HepG2 (cell line): ENCODE data around the gene AKAP6. TPM values are rescaled to one million over a fixed set of nuclear protein-coding genes. Genes with fewer than 3 reads are reported as not detected.

Experiments used
- ATAC-seq: fragments of 200-7000 bp; cut with Tn5 transposase; 3 replicates; pipeline ENCODE4 v1.9.1; 2020; ENCODE audit warnings: mild to moderate bottlenecking, moderate library complexity
- BruUV-seq: library from RNA; stranded (reverse); fragments of 400-500 nt; replicated peaks from 2 replicates; lab custom pipeline; 2021; lab: Mats Ljungman, UMichigan
- CTCF ChIA-PET: fragments of 300-600 bp; formaldehyde crosslinking; extraction: SDS; loops from one replicate; lab custom pipeline; 2021; ENCODE audit warnings: low total read pairs, inconsistent platforms, low intra/inter-chr PET ratio; lab: Yijun Ruan, JAX
- POLR2A ChIA-PET: fragments of 350-600 bp; sonication (Branson Sonifier 250); formaldehyde crosslinking; loops from one replicate; lab custom pipeline; 2020; ENCODE audit warnings: antibody characterized with exemption, inconsistent platforms; lab: Yijun Ruan, JAX
- DNase-seq: peaks from one replicate; pipeline ENCODE4 v3.0.0-alpha.2; 2015; ENCODE audit warnings: low spot score
- FAIRE-seq: peaks from 3 replicates; lab custom pipeline; 2011; peaks lifted over from hg19 to GRCh38; lab: Jason Lieb, UNC
- H2AFZ ChIP-seq: one replicate; pipeline ENCODE4 v1.6.1; 2011; ENCODE audit warnings: low read length, inconsistent platforms
- H3K27ac ChIP-seq: fragments of 300-600 bp; 3 replicates; pipeline ENCODE4 v1.8.0; 2011; ENCODE audit warnings: mixed run types, mild to moderate bottlenecking, mixed read lengths, low read length, inconsistent platforms; ENCODE audit not compliant: insufficient read depth; ENCODE audit errors: extremely low read length
- H3K27me3 ChIP-seq, 2 experiments: fragments of 200-600 bp in 1 of 2; 2 replicates in 1 of 2; 3 replicates in 1 of 2; pipeline versions ENCODE4 v1.6.0 to v1.8.0; 2011; ENCODE audit warnings: low read length in 2 of 2, mild to moderate bottlenecking in 2 of 2, moderate library complexity in 2 of 2, inconsistent platforms in 1 of 2; ENCODE audit not compliant: insufficient read depth in 2 of 2, control insufficient read depth in 1 of 2
- H3K36me3 ChIP-seq, 2 experiments: fragments of 200-600 bp in 1 of 2; replicated peaks in 1 of 2; 2 replicates in 1 of 2; 3 replicates in 1 of 2; pipeline versions ENCODE4 v1.5.1 to v1.8.0; 2011; ENCODE audit warnings: low read length in 2 of 2, inconsistent platforms in 1 of 2; ENCODE audit not compliant: insufficient read depth in 2 of 2, control insufficient read depth in 1 of 2
- H3K4me1 ChIP-seq: 2 replicates; pipeline ENCODE4 v1.5.1; 2012; ENCODE audit warnings: low read length, inconsistent platforms; ENCODE audit not compliant: insufficient read depth
- H3K4me2 ChIP-seq: 2 replicates; pipeline ENCODE4 v1.6.0; 2011; ENCODE audit warnings: low read depth, low read length, inconsistent platforms
- H3K4me3 ChIP-seq, 3 experiments: fragments of 200-600 bp in 1 of 3; sonication (generic), shearing (Covaris generic) in 1 of 3; replicated peaks in 1 of 3; 2 replicates each; pipeline ENCODE4 v1.5.1; 2011 to 2016; ENCODE audit warnings: low read length in 3 of 3, inconsistent platforms in 2 of 3, low read depth in 2 of 3, mild to moderate bottlenecking in 2 of 3, control low read depth in 1 of 3, mixed read lengths in 1 of 3; ENCODE audit not compliant: insufficient read depth in 1 of 3
- H3K79me2 ChIP-seq: one replicate; pipeline ENCODE4 v1.6.1; 2011; ENCODE audit warnings: low read length, inconsistent platforms; ENCODE audit not compliant: insufficient read depth
- H3K9ac ChIP-seq: 2 replicates; pipeline ENCODE4 v1.6.0; 2011; ENCODE audit warnings: mild to moderate bottlenecking, low read depth, low read length, inconsistent platforms; ENCODE audit not compliant: insufficient read depth
- H3K9me3 ChIP-seq: 2 replicates; pipeline ENCODE4 v1.5.1; 2012; ENCODE audit warnings: mild to moderate bottlenecking, low read length
- H4K20me1 ChIP-seq: 2 replicates; pipeline ENCODE4 v1.6.0; 2011; ENCODE audit warnings: inconsistent platforms, mild to moderate bottlenecking, low read length, moderate library complexity; ENCODE audit not compliant: insufficient read depth
- BCL6 ChIP-seq: IDR thresholded peaks from 2 replicates; pipeline ENCODE4 v1.6.1; 2016; ENCODE audit warnings: missing genetic modification reagents, missing compliant biosample characterization
- HNRNPUL1 ChIP-seq: fragments of 200-400 bp; formaldehyde crosslinking; IDR thresholded peaks from 2 replicates; pipeline ENCODE4 v1.6.1; 2017; ENCODE audit warnings: low read depth, mild to moderate bottlenecking, low read length, moderate library complexity
- JUN ChIP-seq: sonication (generic); formaldehyde crosslinking; IDR thresholded peaks from 2 replicates; pipeline ENCODE4 v1.4.0; 2020; ENCODE audit warnings: mild to moderate bottlenecking, missing genetic modification reagents
- MAFK ChIP-seq, 2 experiments: IDR thresholded peaks in 1 of 2; conservative IDR thresholded peaks in 1 of 2; 2 replicates each; pipeline ENCODE4 v1.6.1; 2011; ENCODE audit warnings: improper control_type of control experiment in 2 of 2, low read length in 2 of 2
- NCOA5 ChIP-seq: sonication (generic); formaldehyde crosslinking; IDR thresholded peaks from 2 replicates; pipeline ENCODE4 v1.4.0; 2020; ENCODE audit warnings: missing genetic modification reagents
- NFKB2 ChIP-seq: sonication (generic); formaldehyde crosslinking; IDR thresholded peaks from 2 replicates; pipeline ENCODE4 v1.4.0; 2020; ENCODE audit warnings: missing genetic modification reagents, borderline replicate concordance
- POLR2A ChIP-seq, 2 experiments: IDR thresholded peaks; 2 replicates each; pipeline ENCODE4 v1.6.1; 2011; ENCODE audit warnings: low read depth in 2 of 2, low read length in 2 of 2, mild to moderate bottlenecking in 1 of 2, moderate library complexity in 1 of 2; ENCODE audit not compliant: insufficient read depth in 1 of 2
- ZFP36L1 ChIP-seq: sonication (generic); formaldehyde crosslinking; IDR thresholded peaks from 2 replicates; pipeline ENCODE4 v1.8.0; 2022; ENCODE audit warnings: mild to moderate bottlenecking, missing genetic modification reagents, moderate library complexity
- ZNF343 ChIP-seq: sonication (generic); formaldehyde crosslinking; IDR thresholded peaks from 2 replicates; pipeline ENCODE4 v1.4.0; 2020; ENCODE audit warnings: mild to moderate bottlenecking, missing genetic modification reagents
- WGBS: methylation state at CpG from one replicate; pipeline ENCODE4 v1.1.6; 2017; ENCODE audit warnings: low lambda C conversion rate; 5-methylcytosine and 5-hydroxymethylcytosine counted together
- in situ Hi-C: cut with HindIII; loops from 2 replicates; pipeline ENCODE4 v1.10.0; 2017; ENCODE audit warnings: low pct_unique_long_range_greater_than_20kb; ENCODE audit not compliant: extremely low pct_ligation_motif_present
- intact Hi-C: fragments of 100-400 bp; cut with micrococcal nuclease; formaldehyde crosslinking; loops from one replicate; pipeline ENCODE4 v1.10.0; 2022; ENCODE audit not compliant: unreplicated experiment
- polyA plus RNA-seq, 8 experiments: library from polyadenylated mRNA; depleted of rRNA in 3 of 8; stranded (reverse) in 7 of 8; unstranded in 1 of 8; fragments of >200 nt; fragmentation: Illumina TruSeq in 4 of 8; extraction: Trizol in 4 of 8; gene quantifications; 2 replicates each; pipeline versions ENCODE4 v1.2.1 to v1.2.3, GENCODE V29; 2011 to 2016; ENCODE audit warnings: low read depth in 4 of 8, missing spikeins in 1 of 8, mixed read lengths in 1 of 8; ENCODE audit not compliant: insufficient read depth in 1 of 8
- total RNA-seq, 5 experiments: library from RNA; depleted of rRNA; stranded (reverse); fragments of >200 nt; fragmentation: Illumina TruSeq; extraction: Trizol; gene quantifications; 2 replicates each; pipeline ENCODE4 v1.2.3, GENCODE V29; 2016; ENCODE audit warnings: low read depth in 1 of 5
- TF ChIP-seq, protein P1 (sequence below): sonication (generic); formaldehyde crosslinking; IDR thresholded peaks from 2 replicates; pipeline ENCODE4 v1.4.0; 2020; ENCODE audit warnings: missing genetic modification reagents, borderline replicate concordance
- TF ChIP-seq, protein P2 (sequence below): sonication (generic); formaldehyde crosslinking; IDR thresholded peaks from 2 replicates; pipeline ENCODE4 v1.4.0; 2020; ENCODE audit warnings: mild to moderate bottlenecking, missing genetic modification reagents
- TF ChIP-seq, protein P3 (sequence below): sonication (generic); formaldehyde crosslinking; IDR thresholded peaks from 2 replicates; pipeline ENCODE4 v1.5.1; 2020; ENCODE audit warnings: mild to moderate bottlenecking, missing genetic modification reagents
- TF ChIP-seq, protein P4 (sequence below): fragments of 450-650 bp; IDR thresholded peaks from 2 replicates; pipeline ENCODE4 v1.6.1; 2017
- TF ChIP-seq, protein P5 (sequence below): sonication (generic); formaldehyde crosslinking; conservative IDR thresholded peaks from 2 replicates; pipeline ENCODE4 v1.4.0; 2020; ENCODE audit warnings: missing genetic modification reagents

AKAP6 gene
- total and polyA plus RNA-seq, 2 of the 13 experiments (the other 11 are each of a cell fraction or from before 2014, with no cell fraction given) = 1.4 TPM

DNA sequence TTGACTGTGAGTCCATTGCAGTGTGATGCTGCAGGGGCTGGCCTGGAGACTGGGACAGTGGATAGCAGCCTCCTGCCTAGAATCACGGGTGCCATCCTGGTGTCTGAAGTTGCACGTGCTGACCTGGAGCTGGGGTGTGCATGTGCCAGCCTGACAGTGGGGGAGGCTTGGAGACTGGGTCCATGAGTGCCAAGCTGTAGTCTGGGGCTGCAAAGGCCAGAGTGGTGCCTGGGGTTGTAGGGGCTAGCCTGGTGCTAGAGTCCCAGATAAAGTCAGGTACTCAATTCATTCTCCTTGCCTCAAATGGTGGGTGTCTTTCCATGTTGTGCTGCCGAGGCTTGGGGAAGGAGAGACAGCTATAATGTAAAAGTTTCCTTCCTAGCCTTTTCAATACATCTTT is 427.7 kb downstream of the AKAP6 start:
- no peaks in the 10 kb centered on the region for H3K79me2 ChIP-seq
- intact Hi-C loops = no loop called here
- peaks cover 97% of the 10 kb centered on the region for H3K9me3 ChIP-seq
- DNase-seq = no peak
- H2AFZ ChIP-seq = no peak overlapping the region
- CTCF ChIA-PET = no interaction called here
- H3K4me3 ChIP-seq = no peak overlapping the region
- no peaks in the 10 kb centered on the region for H4K20me1 ChIP-seq
- no peak for TF ChIP-seq ZFP36L1
- TF ChIP-seq, protein P1, sequence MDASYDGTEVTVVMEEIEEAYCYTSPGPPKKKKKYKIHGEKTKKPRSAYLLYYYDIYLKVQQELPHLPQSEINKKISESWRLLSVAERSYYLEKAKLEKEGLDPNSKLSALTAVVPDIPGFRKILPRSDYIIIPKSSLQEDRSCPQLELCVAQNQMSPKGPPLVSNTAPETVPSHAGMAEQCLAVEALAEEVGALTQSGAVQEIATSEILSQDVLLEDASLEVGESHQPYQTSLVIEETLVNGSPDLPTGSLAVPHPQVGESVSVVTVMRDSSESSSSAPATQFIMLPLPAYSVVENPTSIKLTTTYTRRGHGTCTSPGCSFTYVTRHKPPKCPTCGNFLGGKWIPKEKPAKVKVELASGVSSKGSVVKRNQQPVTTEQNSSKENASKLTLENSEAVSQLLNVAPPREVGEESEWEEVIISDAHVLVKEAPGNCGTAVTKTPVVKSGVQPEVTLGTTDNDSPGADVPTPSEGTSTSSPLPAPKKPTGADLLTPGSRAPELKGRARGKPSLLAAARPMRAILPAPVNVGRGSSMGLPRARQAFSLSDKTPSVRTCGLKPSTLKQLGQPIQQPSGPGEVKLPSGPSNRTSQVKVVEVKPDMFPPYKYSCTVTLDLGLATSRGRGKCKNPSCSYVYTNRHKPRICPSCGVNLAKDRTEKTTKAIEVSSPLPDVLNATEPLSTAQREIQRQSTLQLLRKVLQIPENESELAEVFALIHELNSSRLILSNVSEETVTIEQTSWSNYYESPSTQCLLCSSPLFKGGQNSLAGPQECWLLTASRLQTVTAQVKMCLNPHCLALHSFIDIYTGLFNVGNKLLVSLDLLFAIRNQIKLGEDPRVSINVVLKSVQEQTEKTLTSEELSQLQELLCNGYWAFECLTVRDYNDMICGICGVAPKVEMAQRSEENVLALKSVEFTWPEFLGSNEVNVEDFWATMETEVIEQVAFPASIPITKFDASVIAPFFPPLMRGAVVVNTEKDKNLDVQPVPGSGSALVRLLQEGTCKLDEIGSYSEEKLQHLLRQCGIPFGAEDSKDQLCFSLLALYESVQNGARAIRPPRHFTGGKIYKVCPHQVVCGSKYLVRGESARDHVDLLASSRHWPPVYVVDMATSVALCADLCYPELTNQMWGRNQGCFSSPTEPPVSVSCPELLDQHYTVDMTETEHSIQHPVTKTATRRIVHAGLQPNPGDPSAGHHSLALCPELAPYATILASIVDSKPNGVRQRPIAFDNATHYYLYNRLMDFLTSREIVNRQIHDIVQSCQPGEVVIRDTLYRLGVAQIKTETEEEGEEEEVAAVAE = no peak
- TF ChIP-seq, protein P2, sequence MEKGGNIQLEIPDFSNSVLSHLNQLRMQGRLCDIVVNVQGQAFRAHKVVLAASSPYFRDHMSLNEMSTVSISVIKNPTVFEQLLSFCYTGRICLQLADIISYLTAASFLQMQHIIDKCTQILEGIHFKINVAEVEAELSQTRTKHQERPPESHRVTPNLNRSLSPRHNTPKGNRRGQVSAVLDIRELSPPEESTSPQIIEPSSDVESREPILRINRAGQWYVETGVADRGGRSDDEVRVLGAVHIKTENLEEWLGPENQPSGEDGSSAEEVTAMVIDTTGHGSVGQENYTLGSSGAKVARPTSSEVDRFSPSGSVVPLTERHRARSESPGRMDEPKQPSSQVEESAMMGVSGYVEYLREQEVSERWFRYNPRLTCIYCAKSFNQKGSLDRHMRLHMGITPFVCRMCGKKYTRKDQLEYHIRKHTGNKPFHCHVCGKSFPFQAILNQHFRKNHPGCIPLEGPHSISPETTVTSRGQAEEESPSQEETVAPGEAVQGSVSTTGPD (CRISPR knock-in tag) = no peak
- TF ChIP-seq, protein P3, sequence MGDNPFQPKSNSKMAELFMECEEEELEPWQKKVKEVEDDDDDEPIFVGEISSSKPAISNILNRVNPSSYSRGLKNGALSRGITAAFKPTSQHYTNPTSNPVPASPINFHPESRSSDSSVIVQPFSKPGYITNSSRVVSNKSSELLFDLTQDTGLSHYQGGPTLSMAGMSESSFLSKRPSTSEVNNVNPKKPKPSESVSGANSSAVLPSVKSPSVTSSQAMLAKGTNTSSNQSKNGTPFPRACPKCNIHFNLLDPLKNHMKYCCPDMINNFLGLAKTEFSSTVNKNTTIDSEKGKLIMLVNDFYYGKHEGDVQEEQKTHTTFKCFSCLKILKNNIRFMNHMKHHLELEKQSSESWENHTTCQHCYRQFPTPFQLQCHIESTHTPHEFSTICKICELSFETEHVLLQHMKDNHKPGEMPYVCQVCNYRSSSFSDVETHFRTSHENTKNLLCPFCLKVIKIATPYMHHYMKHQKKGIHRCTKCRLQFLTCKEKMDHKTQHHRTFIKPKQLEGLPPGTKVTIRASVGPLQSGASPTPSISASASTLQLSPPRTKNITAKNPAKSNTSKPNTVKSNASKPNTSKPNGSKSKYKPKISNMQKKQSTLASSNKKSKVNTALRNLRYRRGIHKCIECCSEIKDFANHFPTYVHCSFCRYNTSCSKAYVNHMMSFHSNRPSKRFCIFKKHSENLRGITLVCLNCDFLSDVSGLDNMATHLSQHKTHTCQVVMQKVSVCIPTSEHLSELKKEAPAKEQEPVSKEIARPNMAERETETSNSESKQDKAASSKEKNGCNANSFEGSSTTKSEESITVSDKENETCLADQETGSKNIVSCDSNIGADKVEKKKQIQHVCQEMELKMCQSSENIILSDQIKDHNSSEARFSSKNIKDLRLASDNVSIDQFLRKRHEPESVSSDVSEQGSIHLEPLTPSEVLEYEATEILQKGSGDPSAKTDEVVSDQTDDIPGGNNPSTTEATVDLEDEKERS (CRISPR knock-in tag) = no peak
- no peak for TF ChIP-seq NCOA5 (CRISPR knock-in tag)
- no peak for TF ChIP-seq JUN
- no peak for TF ChIP-seq HNRNPUL1
- TF ChIP-seq BCL6 (CRISPR knock-in tag) = no peak
- TF ChIP-seq MAFK (conservative IDR thresholded peaks at IDR 0.05 in 1 of 2, IDR thresholded peaks at IDR 0.05 in 1 of 2; ENCODE audit: low read length in 2 of 2) = no peak
- TF ChIP-seq, protein P4, sequence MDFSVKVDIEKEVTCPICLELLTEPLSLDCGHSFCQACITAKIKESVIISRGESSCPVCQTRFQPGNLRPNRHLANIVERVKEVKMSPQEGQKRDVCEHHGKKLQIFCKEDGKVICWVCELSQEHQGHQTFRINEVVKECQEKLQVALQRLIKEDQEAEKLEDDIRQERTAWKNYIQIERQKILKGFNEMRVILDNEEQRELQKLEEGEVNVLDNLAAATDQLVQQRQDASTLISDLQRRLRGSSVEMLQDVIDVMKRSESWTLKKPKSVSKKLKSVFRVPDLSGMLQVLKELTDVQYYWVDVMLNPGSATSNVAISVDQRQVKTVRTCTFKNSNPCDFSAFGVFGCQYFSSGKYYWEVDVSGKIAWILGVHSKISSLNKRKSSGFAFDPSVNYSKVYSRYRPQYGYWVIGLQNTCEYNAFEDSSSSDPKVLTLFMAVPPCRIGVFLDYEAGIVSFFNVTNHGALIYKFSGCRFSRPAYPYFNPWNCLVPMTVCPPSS = no peak
- no peak for TF ChIP-seq POLR2A (IDR thresholded peaks at IDR 0.05; ENCODE audit: insufficient read depth in 1 of 2, low read depth in 2 of 2, low read length in 2 of 2)
- TF ChIP-seq ZNF343 (CRISPR knock-in tag) = no peak
- TF ChIP-seq NFKB2 (CRISPR knock-in tag) = no peak
- TF ChIP-seq, protein P5, sequence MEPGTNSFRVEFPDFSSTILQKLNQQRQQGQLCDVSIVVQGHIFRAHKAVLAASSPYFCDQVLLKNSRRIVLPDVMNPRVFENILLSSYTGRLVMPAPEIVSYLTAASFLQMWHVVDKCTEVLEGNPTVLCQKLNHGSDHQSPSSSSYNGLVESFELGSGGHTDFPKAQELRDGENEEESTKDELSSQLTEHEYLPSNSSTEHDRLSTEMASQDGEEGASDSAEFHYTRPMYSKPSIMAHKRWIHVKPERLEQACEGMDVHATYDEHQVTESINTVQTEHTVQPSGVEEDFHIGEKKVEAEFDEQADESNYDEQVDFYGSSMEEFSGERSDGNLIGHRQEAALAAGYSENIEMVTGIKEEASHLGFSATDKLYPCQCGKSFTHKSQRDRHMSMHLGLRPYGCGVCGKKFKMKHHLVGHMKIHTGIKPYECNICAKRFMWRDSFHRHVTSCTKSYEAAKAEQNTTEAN (CRISPR knock-in tag) = no peak
- TF ChIP-seq, all 625 proteins: peak for 0
- Histone ChIP-seq H3K27ac (no peak overlapping the region), H3K4me2 (no peak overlapping the region), H3K36me3 (no peaks in the 10 kb centered on the region), H3K27me3 (no peaks in the 10 kb centered on the region), H3K4me1 (no peaks in the 10 kb centered on the region), H3K9ac (no peak overlapping the region)
- POLR2A ChIA-PET = no interaction called here
- FAIRE-seq = no peak
- peak; percentile 23; the same call in 2 of the 3 replicates for ATAC-seq
- 1% methylated on average over 3 of the region's 3 CpGs for WGBS
- in situ Hi-C loops = no loop called here
- no TSS peak for BruUV-seq
